ENCODE data around the gene TBC1D8.

Gene TBC1D8

DNA sequence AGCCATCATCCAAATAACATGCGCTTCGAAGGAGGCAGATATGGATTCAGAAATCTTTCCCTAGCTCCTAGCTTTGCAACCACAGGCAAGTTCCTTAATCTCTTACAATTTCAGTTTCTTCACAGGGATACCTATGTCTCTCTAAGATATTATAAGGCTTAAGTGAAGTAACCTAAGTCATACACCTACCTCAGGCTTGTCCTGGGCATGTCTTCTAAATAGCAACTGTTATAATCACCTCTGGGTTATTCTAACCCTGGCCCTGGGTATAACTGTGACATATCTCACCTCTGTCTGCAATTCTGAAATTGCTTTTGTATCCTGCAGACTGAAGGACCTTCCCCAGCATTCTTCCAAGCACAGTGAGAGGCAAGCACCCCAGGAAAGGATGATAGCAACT is 8.3 kb upstream of the TBC1D8 start:
- no peak for TF ChIP-seq POLR2AphosphoS5 (IDR thresholded peaks at IDR 0.05; ENCODE audit: low read depth, low read length)
- no peak for FAIRE-seq
- no peak for DNase-seq (ENCODE audit: insufficient read length)

GRCh38 chr2:101157272-101157671 is 6.1 kb upstream of the TBC1D8 start:
- FAIRE-seq = no peak
- no peak for DNase-seq (ENCODE audit: insufficient read length)
- TF ChIP-seq POLR2A (IDR thresholded peaks at IDR 0.05; ENCODE audit: low read depth, low read length) = no peak
- no peak for TF ChIP-seq POLR2AphosphoS5 (IDR thresholded peaks at IDR 0.05; ENCODE audit: low read depth, low read length)
- no peak for TF ChIP-seq TAF1 (IDR thresholded peaks at IDR 0.05; ENCODE audit: borderline replicate concordance, low read depth, low read length)

- DNase-seq (ENCODE audit: insufficient read length) (no peak), FAIRE-seq (no peak)
- no peak for TF ChIP-seq POLR2A (IDR thresholded peaks at IDR 0.05; ENCODE audit: low read depth, low read length)
These were observed 2.6 kb upstream of the TBC1D8 start for GRCh38 chr2:101153787-101154186.

DNA sequence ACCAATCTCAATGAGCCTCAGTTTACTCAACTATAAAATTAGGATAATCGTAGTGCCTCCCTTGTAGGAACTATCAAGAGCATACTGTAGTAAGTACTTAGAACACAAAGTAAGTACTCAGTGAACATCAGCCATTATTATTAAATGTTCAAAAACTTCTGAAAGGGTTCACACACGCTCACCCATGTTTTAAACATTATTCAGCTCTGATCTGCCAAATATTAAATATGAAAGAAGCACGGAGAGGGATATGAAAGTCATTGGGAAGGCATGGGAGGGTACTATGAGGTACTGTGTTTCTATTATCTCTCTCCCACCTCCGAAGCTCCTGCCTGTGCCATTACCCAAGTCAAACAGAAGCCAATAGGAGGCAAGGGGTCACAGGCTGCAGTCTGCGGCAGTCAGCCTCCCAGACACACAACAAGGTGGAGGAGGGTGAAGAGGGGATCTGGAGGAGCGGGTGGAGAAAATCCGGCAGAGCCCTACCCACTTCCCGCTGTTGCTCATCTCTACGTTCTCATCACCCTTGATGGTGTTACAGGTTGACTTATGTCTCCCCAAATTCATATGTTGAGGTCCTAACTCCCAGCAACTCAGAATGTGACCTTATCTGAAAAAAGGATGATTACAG is 2.0 kb upstream of the TBC1D8 start:
- FAIRE-seq = no peak
- TF ChIP-seq POLR2A (IDR thresholded peaks at IDR 0.05; ENCODE audit: low read depth, low read length) (no peak), POLR2AphosphoS5 (IDR thresholded peaks at IDR 0.05; ENCODE audit: low read depth, low read length) (no peak), TAF1 (IDR thresholded peaks at IDR 0.05; ENCODE audit: borderline replicate concordance, low read depth, low read length) (no peak)

DNA sequence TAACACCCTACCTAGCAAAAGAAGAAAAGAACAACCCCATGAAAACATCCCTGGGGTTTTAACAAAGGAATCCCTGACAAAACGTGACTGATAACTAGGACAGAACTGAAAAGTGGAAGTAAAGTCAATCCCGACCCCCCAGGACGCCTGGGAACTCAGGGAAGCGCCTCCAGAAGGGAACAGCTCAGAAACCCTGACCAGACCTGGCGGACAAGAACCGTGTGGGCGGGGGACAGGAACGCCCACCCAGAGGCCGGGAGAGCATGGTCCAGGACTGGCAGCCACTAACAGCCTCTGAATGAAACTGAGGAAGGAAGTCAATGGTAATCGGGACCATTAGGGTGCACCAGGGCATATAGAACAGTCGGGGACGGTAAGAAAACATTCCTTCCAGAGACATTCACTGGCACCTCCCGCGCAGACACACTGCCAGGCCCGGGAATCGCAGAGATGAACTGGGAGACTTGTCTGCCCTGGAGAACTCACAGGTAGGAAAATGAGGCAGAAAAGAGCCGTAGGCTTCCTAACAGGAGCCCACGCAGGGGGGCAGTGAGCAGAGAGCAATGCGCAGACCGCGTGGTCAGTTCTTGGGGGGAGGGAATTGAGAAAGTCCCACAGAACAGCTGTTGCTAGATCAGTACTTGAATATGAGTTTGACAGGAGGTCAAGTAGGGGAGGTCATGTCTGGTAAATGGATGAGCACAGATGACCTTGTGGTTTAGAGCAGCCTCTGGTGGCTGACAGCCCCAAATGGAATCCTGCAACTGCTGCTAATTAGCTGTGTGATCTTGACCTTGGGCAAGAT is 1.3 kb upstream of the TBC1D8 start:
- FAIRE-seq (peak; percentile 82), DNase-seq (ENCODE audit: insufficient read length) (peak; percentile 28)

More for the DNA sequence above, 2.0 kb upstream of the TBC1D8 start:
- no peak for DNase-seq (ENCODE audit: insufficient read length)

DNA sequence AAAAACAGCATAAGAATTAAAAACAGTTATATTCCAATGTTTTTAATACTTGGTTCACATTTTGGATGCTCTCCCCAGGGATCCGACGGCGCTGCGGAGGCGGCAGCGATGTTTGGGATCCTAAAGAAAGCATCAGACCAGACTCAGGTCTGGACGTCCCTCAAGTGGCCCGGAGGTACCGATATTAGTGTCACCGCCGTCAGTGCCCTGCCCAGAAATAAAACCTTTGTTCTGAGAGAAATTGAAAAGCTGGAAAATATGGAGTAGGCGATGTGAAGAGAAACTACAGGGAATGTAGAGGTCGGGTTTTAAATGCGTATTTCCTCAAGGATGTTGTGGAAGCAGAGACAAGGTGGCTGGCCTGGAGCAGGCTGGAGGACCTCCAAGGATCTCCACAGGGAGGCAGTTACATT is 683 bp upstream of the TBC1D8 start:
- TF ChIP-seq POLR2A (IDR thresholded peaks at IDR 0.05; ENCODE audit: low read depth, low read length) (no peak), TAF1 (IDR thresholded peaks at IDR 0.05; ENCODE audit: borderline replicate concordance, low read depth, low read length) (no peak), POLR2AphosphoS5 (IDR thresholded peaks at IDR 0.05; ENCODE audit: low read depth, low read length) (no peak)
- DNase-seq (ENCODE audit: insufficient read length) = no peak
- FAIRE-seq = no peak

More for the DNA sequence above, 1.3 kb upstream of the TBC1D8 start:
- TF ChIP-seq TAF1 (IDR thresholded peaks at IDR 0.05; ENCODE audit: borderline replicate concordance, low read depth, low read length) (no peak), POLR2A (IDR thresholded peaks at IDR 0.05; ENCODE audit: low read depth, low read length) (no peak), POLR2AphosphoS5 (IDR thresholded peaks at IDR 0.05; ENCODE audit: low read depth, low read length) (no peak)

- FAIRE-seq (no peak), DNase-seq (ENCODE audit: insufficient read length) (peak; percentile 23)
- TF ChIP-seq POLR2AphosphoS5 (IDR thresholded peaks at IDR 0.05; ENCODE audit: low read depth, low read length) = no peak
- no peak for TF ChIP-seq TAF1 (IDR thresholded peaks at IDR 0.05; ENCODE audit: borderline replicate concordance, low read depth, low read length)
- TF ChIP-seq POLR2A (IDR thresholded peaks at IDR 0.05; ENCODE audit: low read depth, low read length) = no peak
These were observed 656 bp downstream of the TBC1D8 start for GRCh38 chr2:101150306-101151145.

GRCh38 chr2:101149241-101150192 is 1.7 kb downstream of the TBC1D8 start:
- no peak for FAIRE-seq
- TF ChIP-seq POLR2AphosphoS5 (IDR thresholded peaks at IDR 0.05; ENCODE audit: low read depth, low read length) (no peak), TAF1 (IDR thresholded peaks at IDR 0.05; ENCODE audit: borderline replicate concordance, low read depth, low read length) (no peak), POLR2A (IDR thresholded peaks at IDR 0.05; ENCODE audit: low read depth, low read length) (no peak)
- no peak for DNase-seq (ENCODE audit: insufficient read length)

DNA sequence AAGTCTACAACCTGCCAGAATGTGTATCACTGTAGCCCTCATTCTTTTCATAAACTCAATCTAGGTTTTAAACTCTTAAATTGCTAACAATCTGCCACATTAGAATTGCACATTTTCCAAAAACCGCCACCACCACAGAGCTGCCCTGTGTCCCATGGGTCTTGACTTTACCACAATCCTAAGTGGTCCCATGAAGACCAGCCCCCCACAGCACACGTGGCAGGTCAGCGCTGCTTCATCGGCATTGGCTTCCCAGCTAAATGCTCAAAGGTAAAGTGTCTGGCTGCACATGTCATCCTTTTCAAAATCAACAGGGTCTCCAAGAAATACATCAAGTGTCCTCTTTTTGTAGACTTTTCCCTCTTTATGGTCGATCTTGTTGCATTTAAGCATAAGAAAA is 2.4 kb downstream of the TBC1D8 start:
- no peak for FAIRE-seq
- TF ChIP-seq TAF1 (IDR thresholded peaks at IDR 0.05; ENCODE audit: borderline replicate concordance, low read depth, low read length) (no peak), POLR2A (IDR thresholded peaks at IDR 0.05; ENCODE audit: low read depth, low read length) (no peak), POLR2AphosphoS5 (IDR thresholded peaks at IDR 0.05; ENCODE audit: low read depth, low read length) (no peak)

GRCh38 chr2:101147971-101148370 is 3.2 kb downstream of the TBC1D8 start:
- no peak for DNase-seq (ENCODE audit: insufficient read length)
- FAIRE-seq = no peak
- TF ChIP-seq POLR2AphosphoS5 (IDR thresholded peaks at IDR 0.05; ENCODE audit: low read depth, low read length) (no peak), TAF1 (IDR thresholded peaks at IDR 0.05; ENCODE audit: borderline replicate concordance, low read depth, low read length) (no peak), POLR2A (IDR thresholded peaks at IDR 0.05; ENCODE audit: low read depth, low read length) (no peak)

More for the DNA sequence above, 2.4 kb downstream of the TBC1D8 start:
- DNase-seq (ENCODE audit: insufficient read length) = no peak

DNA sequence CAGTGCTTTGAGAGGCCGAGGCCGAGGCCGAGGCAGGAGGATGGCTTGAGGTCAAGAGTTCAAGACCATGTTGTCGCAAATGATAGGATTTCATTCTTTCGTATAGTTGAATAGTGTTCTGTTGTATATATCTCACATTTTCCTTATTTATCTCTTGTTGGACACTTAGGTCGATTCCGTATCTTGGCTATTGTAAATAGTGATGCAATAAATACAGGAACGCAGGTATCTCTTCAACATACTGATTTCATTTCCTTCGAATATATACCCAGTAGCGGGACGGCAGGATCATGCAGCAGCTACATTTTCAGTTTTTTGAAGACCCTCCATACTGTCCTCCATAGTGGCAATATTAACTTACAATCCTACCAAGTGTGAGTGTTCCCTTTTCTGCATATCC is 4.1 kb downstream of the TBC1D8 start:
- no peak for TF ChIP-seq POLR2AphosphoS5 (IDR thresholded peaks at IDR 0.05; ENCODE audit: low read depth, low read length)
- no peak for TF ChIP-seq TAF1 (IDR thresholded peaks at IDR 0.05; ENCODE audit: borderline replicate concordance, low read depth, low read length)
- TF ChIP-seq POLR2A (IDR thresholded peaks at IDR 0.05; ENCODE audit: low read depth, low read length) = no peak
- FAIRE-seq = no peak
- no peak for DNase-seq (ENCODE audit: insufficient read length)
